Sciatic nerve (tissue), 2 donors: ENCODE results near the gene SIRPA. TPM values are rescaled to one million over a fixed set of nuclear protein-coding genes. Genes with fewer than 3 reads are reported as not detected.
A peak's percentile ranks its signal among the peaks of the same experiment; 100 is the strongest.
"Not testable (repeated sequence)": the region's sequence is repeated elsewhere in the genome, so short reads cannot be mapped to it uniquely, and the experiment has no call there.

Experiments used
- ATAC-seq: fragments of 200-7000 bp; cut with Tn5 transposase; one replicate; pipeline ENCODE4 v1.9.1; 2020; ENCODE audit warnings: mild to moderate bottlenecking, moderate library complexity
- DNase-seq: peaks from one replicate; pipeline ENCODE4 v3.0.0-alpha.2; 2020; ENCODE audit warnings: low spot score
- intact Hi-C: fragments of 100-400 bp; cut with DNase I; formaldehyde crosslinking; loops from one replicate; pipeline ENCODE4 v1.14.2; 2022
- total RNA-seq: library from RNA; stranded (reverse); fragmentation: NEBNext Ultra II Directional; extraction: Animal tissue kit (Norgen Biotek cat#: 25700); gene quantifications from one replicate; pipeline ENCODE4 v1.2.1, GENCODE V29; 2021
- donor health status: DM: no; HTN: no; CAD: no.
- donor health status: DM: no; HTN: no; CAD: no.

Gene SIRPA
- total RNA-seq, 1 donor from 2014 or later: 55.5 TPM

GRCh38 chr20:1898482-1899240 is 3.5 kb downstream of the SIRPA start:
- intact Hi-C loops: no loop called here
- ATAC-seq: no peak
- no peak for DNase-seq

- intact Hi-C loops: no loop called here
- no peak for DNase-seq
- no peak for ATAC-seq
Measured at GRCh38 chr20:1899241-1899525, 4.0 kb downstream of the SIRPA start.

GRCh38 chr20:1900321-1900801 is 5.2 kb downstream of the SIRPA start:
- ATAC-seq (peak; percentile 65), DNase-seq (peak; percentile 68)
- intact Hi-C loops: no loop called here

- DNase-seq: no peak
- no peak for ATAC-seq
- intact Hi-C loops: no loop called here
Measured at GRCh38 chr20:1901704-1902103, 6.5 kb downstream of the SIRPA start.

GRCh38 chr20:1902188-1902587 is 7.0 kb downstream of the SIRPA start:
- intact Hi-C loops: no loop called here
- DNase-seq: no peak
- no peak for ATAC-seq

GRCh38 chr20:1904135-1904534 is 8.9 kb downstream of the SIRPA start:
- DNase-seq (no peak), ATAC-seq (no peak)
- intact Hi-C loops: no loop called here

- ATAC-seq (no peak), DNase-seq (no peak)
- intact Hi-C loops: no loop called here
Measured at GRCh38 chr20:1905009-1905408, 9.8 kb downstream of the SIRPA start.

- DNase-seq (no peak), ATAC-seq (no peak)
- intact Hi-C loops: no loop called here
Measured at GRCh38 chr20:1905693-1906092, 10.5 kb downstream of the SIRPA start.

- intact Hi-C loops: no loop called here
- ATAC-seq (no peak), DNase-seq (no peak)
Measured at GRCh38 chr20:1906361-1907051, 11.3 kb downstream of the SIRPA start.

- intact Hi-C loops: no loop called here
- DNase-seq (no peak), ATAC-seq (no peak)
Measured at GRCh38 chr20:1907586-1907985, 12.4 kb downstream of the SIRPA start.

GRCh38 chr20:1908191-1908590 is 13.0 kb downstream of the SIRPA start:
- peak; percentile 21 for ATAC-seq
- DNase-seq: no peak
- intact Hi-C loops: no loop called here

GRCh38 chr20:1909097-1909496 is 13.9 kb downstream of the SIRPA start:
- ATAC-seq: no peak
- intact Hi-C loops: no loop called here
- DNase-seq: no peak

- ATAC-seq: no peak
- no peak for DNase-seq
- intact Hi-C loops: no loop called here
Measured at GRCh38 chr20:1911536-1911935, 16.3 kb downstream of the SIRPA start.

- DNase-seq (no peak), ATAC-seq (no peak)
- intact Hi-C loops: no loop called here
Measured at GRCh38 chr20:1912053-1912452, 16.8 kb downstream of the SIRPA start.

GRCh38 chr20:1912646-1913045 is 17.4 kb downstream of the SIRPA start:
- DNase-seq (no peak), ATAC-seq (no peak)
- intact Hi-C loops: no loop called here

- ATAC-seq, intact Hi-C loops, DNase-seq: not testable (repeated sequence)
Measured at GRCh38 chr20:1915233-1915632, 20.0 kb downstream of the SIRPA start.

GRCh38 chr20:1915725-1916124 is 20.5 kb downstream of the SIRPA start:
- DNase-seq: no peak
- intact Hi-C loops: no loop called here
- ATAC-seq: no peak

- no peak for DNase-seq
- ATAC-seq: no peak
- intact Hi-C loops: no loop called here
Measured at GRCh38 chr20:1917786-1918185, 22.6 kb downstream of the SIRPA start.

GRCh38 chr20:1918491-1919165 is 23.4 kb downstream of the SIRPA start:
- DNase-seq: no peak
- ATAC-seq: no peak
- intact Hi-C loops: no loop called here

GRCh38 chr20:1920252-1920651 is 25.0 kb downstream of the SIRPA start:
- intact Hi-C loops: no loop called here
- no peak for DNase-seq
- no peak for ATAC-seq
